Stimulated activated CD8-positive, alpha-beta memory T cell treated with anti-CD3 and anti-CD28 coated beads, Interleukin-4, amount 100 ng/mL, for 1 hour (primary cell): ENCODE results near the gene FNDC3A.
"Not testable (repeated sequence)": the region's sequence is repeated elsewhere in the genome, so short reads cannot be mapped to it uniquely, and the experiment has no call there.

Source experiments
- DNase-seq, 2 donors: peaks; one replicate each; pipeline ENCODE4 v3.0.0-alpha.2; 2020; ENCODE audit warnings: low read depth in 2 of 2, low spot score in 1 of 2

FNDC3A gene

GRCh38 chr13:49132479-49133002 lies 156.8 kb downstream of the FNDC3A start:
- DNase-seq, result no peak

- DNase-seq, result no peak
Measured at GRCh38 chr13:49134305-49134704, 158.6 kb downstream of the FNDC3A start.

- not testable (repeated sequence) for DNase-seq
Measured at GRCh38 chr13:49137138-49137643, 161.5 kb downstream of the FNDC3A start.

DNA sequence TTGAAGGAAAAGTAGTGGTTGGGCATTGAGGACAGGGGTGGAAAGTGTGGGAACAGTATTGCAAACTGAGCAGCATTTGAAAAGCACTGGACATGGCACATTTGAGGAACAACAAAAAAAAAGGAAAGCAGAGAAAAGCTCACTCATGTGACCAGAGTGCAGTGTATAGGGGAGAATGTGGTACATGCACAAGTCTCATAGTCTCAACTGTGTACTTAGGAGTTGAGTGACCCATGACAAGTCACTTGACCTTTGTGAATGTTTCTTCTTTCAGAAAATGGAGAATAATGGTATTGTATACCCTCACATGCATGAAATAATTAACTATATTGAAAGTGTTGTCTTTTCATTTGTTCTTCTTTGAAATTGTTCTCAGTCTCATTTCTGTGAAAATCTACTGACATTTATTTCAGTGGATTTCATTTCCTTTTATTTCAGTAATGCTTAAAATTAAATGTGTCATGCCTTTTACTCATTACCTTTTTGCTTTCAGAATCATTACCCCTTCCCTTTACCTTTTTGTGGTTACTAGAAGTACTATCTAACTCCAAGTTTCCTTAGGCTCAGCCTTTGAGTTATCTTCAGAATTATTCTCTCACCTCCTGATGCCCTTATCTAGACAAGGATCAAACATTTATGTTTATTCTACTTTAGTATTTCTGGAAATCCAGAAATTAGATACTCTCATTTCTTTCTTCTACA lies 165.3 kb downstream of the FNDC3A start:
- DNase-seq, result no peak

- no peak for DNase-seq
Measured at GRCh38 chr13:49146950-49147355, 171.2 kb downstream of the FNDC3A start.

GRCh38 chr13:49148405-49148804 lies 172.7 kb downstream of the FNDC3A start:
- no peak for DNase-seq

DNA sequence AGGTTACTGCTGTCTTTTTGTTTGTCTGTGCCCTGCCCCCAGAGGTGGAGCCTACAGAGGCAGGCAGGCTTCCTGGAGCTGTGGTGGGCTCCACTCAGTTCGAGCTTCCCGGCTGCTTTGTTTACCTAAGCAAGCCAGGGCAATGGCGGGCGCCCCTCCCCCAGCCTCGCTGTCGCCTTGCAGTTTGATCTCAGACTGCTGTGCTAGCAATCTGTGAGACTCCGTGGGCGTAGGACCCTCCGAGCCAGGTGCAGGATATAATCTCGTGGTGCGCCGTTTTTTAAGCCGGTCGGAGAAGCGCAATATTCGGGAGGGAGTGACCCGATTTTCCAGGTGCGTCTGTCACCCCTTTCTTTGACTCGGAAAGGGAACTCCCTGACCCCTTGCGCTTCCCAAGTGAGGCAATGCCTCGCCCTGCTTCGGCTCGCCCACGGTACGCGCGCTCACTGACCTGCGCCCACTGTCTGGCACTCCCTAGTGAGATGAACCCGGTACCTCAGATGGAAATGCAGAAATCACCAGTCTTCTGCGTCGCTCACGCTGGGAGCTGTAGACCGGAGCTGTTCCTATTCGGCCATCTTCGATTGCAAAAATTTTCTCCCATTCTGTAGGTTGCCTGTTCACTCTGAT lies 182.4 kb downstream of the FNDC3A start:
- not testable (repeated sequence) for DNase-seq

DNA sequence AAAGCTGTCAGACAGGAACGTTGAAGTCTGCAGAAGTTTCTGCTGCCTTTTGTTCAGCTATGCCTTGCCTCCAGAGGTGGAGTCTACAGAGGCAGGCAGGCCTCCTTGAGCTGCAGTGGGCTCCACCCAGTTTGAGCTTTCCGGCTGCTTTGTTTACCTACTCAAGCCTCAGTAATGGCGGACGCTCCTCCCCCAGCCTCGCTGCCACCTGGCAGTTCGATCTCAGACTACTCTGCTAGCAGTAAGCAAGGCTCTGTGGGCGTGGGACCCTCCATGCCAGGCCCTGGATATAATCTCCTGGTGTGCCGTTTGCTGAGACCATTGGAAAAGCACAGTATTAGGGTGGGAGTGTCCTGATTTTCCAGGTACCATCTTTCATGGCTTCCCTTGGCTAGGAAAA lies 187.4 kb downstream of the FNDC3A start:
- not testable (repeated sequence) for DNase-seq

DNA sequence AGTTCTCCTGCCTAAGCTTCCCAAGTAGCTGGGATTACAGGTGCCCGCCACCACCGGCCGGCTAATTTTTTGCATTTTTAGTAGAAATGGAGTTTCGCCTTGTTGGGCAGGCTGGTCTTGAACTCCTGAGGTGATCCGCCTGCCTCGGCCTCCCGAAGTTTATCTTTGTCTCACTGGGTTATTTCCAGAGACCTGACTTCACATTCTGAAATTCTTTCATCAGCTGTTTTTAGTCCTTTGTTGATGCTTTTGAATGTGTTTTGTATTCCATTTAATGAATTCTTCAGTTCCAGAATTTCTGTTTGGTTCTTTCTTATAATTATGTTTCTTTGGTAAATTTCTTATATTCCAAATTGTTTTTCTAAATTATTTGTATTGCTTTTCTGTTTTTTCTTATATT lies 189.0 kb downstream of the FNDC3A start:
- DNase-seq, result no peak

GRCh38 chr13:49165798-49166752 lies 190.4 kb downstream of the FNDC3A start:
- no peak for DNase-seq

DNA sequence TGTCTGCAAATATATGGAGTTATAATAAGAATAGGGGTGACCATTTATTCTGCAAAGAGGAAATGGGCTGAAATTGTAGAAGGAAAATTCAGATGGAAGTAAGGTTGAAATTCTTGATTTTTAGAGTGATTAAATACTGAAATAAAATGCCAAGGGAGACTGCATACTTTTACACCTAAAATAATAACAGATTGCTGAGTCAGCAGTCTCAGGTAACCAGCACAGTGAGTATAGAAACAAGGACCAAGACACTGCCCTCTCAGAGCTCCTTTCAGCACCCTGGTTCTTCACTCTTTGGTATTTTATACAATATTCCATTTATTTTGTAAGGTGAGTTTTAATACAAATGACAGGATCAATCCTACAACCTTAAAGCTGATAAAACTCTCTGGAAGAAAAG lies 195.6 kb downstream of the FNDC3A start:
- no peak for DNase-seq

GRCh38 chr13:49183672-49184325 lies 208.1 kb downstream of the FNDC3A start:
- no peak for DNase-seq

- DNase-seq, result no peak
Measured at GRCh38 chr13:49184621-49185020, 208.9 kb downstream of the FNDC3A start.

GRCh38 chr13:49185264-49185663 lies 209.6 kb downstream of the FNDC3A start:
- no peak for DNase-seq

- no peak for DNase-seq
Measured at GRCh38 chr13:49190901-49191300, 215.2 kb downstream of the FNDC3A start.

DNA sequence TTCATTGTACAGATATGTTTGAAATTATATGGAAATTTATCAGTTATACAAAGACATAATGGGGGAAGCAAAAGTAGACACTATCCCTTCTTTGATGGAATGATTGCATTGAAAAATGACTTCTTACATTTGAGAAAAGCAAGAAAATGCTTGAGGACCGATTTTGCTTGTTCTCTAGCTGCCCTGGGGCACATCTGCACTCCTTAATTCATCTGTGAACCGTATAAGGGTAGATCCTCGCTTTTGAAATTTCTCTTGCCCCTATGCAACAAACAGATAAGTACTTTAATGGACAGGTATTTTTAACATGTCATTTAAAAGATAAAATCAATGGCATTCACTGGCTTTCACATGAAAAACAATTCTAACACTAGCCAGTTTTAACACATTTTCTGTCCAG lies 230.9 kb downstream of the FNDC3A start:
- DNase-seq, result no peak

GRCh38 chr13:49208619-49209018 lies 232.9 kb downstream of the FNDC3A start:
- no peak for DNase-seq

DNA sequence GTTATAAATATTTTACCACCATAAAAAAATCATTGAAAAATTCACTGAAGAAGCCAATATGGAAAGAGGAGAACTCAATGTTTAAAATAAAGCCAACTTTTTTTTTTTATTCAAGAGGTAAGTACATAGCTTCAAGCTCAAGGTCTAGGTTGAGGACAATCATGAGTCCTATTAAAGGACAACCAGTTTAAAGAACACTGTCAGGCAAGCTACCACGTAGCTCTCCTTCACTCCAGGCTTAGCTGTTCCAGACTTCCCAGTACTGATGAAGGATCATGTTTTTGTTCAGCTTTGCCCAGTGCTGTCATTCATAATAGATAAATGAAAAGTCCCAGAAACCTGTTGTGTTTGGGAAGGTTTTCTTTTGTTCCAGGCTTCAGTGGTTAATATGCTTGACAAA lies 234.4 kb downstream of the FNDC3A start:
- no peak for DNase-seq

DNA sequence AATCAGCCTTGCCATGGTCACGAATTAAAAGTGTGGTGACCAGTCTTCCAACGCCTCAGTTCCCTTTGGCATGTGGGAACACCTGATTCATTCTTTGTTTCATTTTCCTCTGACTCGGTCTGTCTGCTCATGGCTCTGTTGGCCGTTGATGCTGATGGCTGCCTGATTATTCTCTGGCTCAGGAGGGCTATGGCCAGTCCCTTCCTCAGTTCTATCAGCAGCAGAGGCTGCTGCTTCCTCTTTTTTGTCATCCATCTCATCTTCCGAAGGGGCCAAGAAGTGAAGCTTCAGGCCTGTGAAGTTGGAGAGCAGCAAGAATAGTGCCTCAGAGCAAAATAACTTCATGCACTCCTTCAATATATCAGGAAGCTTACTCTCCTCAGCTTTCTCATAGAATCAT lies 235.0 kb downstream of the FNDC3A start:
- no peak for DNase-seq

DNA sequence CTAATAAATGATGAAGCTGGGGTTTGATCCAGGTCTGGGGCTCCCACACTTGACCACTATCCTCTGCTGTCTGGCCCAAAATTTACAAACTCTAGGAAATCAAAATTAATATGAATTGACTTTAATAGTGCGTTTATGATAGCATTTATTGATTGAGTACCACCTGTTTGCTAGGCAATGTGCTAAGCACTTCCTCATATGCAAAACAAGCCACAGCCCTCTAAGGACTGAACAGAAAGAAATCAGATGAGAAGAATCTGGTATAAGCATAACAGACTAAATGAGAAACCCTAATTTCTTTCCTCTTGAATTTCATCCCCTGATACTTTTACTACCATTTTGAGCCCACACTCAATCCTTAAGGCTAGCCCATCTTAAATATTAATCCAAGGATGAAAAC lies 237.8 kb downstream of the FNDC3A start:
- no peak for DNase-seq
